Fibroblast of skin of right quadriceps (primary cell): Measurements from ENCODE around the gene IL17RE.
"Not testable (repeated sequence)": the region's sequence is repeated elsewhere in the genome, so short reads cannot be mapped to it uniquely, and the experiment has no call there.

Experiments used
- DNase-seq: peaks from one replicate; pipeline ENCODE4 v3.0.0-alpha.2; 2013

The IL17RE gene

GRCh38 chr3:9937486-9938238, 35.0 kb downstream of the IL17RE start:
- no peak for DNase-seq

- no peak for DNase-seq
Observed at GRCh38 chr3:9938966-9939365, 36.3 kb downstream of the IL17RE start.

- not testable (repeated sequence) for DNase-seq
Observed at GRCh38 chr3:9939906-9940305, 37.3 kb downstream of the IL17RE start.

GRCh38 chr3:9940746-9941145, 38.1 kb downstream of the IL17RE start:
- no peak for DNase-seq

DNA sequence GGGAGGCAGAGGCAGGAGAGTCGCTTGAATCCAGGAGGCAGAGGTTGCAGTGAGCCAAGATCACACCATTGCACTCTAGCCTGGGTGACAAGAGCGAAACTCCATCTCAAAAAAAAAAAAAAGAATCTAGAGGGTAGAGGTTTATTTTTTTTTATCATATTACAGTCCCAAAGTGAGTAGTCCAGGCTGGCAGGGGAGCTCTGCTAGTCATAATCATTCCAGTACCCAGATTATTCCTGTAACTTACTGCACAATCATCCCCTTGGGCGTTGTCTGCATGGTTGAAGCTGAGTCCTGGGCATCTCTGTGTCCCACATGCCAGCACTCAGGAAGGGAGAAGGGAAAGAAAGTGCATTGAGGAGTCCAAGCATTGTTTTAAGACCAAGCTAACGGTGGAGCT, 39.5 kb downstream of the IL17RE start:
- DNase-seq = no peak

DNA sequence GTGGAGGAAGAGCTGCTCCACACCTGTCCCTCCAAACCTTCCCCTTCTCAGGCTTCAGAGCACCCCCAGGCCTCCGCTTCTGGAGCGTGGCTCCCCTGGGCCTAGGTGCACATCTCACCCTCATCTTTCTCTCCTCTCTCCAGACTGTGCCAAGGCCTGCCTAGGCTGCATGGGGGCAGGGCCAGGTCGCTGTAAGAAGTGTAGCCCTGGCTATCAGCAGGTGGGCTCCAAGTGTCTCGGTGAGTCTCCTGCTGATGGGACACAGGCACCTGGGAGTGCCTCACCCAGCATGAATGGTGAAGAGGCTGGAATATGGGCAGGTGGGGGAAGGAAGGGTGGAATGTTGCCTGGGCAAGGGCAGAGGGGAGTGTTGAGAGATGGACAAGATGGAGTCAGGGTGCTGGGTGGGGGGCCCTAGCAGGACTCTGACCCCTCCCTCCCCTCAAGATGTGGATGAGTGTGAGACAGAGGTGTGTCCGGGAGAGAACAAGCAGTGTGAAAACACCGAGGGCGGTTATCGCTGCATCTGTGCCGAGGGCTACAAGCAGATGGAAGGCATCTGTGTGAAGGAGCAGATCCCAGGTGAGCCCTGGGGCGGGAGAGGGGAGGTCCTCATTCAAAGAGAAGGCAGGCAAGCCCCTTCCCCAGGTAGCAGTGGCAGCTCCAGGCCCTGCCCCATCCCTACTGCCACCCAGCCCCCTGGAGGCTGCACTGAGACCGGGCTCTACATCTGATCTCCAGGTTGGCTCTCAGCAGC, 40.5 kb downstream of the IL17RE start:
- DNase-seq = no peak

DNA sequence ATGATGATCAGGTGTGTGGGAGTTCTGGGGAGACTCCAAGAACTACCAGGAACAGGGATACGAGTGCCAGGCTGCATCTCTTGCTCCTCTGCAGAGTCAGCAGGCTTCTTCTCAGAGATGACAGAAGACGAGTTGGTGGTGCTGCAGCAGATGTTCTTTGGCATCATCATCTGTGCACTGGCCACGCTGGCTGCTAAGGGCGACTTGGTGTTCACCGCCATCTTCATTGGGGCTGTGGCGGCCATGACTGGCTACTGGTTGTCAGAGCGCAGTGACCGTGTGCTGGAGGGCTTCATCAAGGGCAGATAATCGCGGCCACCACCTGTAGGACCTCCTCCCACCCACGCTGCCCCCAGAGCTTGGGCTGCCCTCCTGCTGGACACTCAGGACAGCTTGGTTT, 41.6 kb downstream of the IL17RE start:
- no peak for DNase-seq

GRCh38 chr3:9945358-9945757, 42.7 kb downstream of the IL17RE start:
- no peak for DNase-seq

GRCh38 chr3:9946112-9947024, 43.7 kb downstream of the IL17RE start:
- DNase-seq = peak; percentile 87

GRCh38 chr3:9947025-9947995, 44.7 kb downstream of the IL17RE start:
- DNase-seq = peak; percentile 61

DNA sequence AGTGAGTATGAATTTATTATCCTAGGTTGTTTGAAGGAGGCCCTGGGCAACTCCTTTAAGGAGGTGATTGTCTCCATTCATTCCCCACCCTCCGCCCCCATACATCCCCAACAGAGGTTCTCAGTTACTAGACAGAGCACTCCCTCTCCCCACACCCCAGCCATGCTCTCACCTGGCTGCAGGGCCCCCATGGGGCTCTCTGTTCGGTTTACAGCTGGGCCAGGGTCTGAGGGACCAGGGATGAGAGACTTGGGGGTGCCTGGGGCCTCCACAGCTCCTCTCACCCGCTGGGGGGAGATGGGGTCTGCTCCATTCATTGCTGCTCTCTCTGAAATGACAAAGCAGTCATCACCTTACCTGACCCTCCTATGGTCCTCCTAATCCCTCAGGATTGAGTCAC, 45.9 kb downstream of the IL17RE start:
- DNase-seq = no peak

DNA sequence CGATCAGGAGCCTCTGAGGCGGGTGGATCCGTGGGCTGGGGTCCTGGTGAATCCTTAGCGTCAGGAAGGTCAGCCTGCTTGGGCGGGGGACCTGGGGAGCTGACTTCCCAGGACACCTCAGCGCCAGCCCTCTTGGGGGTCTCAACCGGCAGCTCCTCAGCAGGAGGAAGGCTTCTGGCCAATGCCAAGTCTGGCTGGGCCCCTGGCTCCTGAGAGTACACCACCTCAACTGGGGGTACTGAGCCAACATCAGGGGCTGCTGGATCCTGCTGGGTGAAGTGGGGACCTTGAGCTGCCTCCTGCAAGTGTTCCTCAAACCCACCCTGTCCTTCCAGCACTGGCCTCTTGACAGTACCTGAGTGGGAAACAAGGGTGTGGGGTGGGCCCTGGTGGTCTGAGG, 46.5 kb downstream of the IL17RE start:
- no peak for DNase-seq

GRCh38 chr3:9949626-9950025, 47.0 kb downstream of the IL17RE start:
- no peak for DNase-seq

DNA sequence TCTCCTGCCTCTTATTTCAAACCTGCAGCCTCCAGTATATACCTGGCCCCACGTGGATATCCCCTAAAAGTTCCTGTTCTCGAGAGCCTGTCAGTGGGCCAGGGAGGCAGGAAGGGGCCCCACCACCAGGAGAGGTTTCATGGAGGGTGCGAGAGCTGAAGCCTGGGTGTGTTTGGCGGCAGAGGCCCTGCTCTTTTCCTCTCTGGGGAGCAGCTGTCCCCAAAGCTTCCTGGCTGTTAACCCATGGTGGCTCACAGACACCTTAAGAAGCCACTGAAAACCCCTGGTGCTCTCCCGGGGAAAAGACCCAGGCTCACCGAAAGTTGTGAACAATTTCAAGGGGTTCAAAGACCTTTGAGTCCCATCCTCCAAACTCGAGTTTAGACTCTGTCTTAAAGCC, 48.5 kb downstream of the IL17RE start:
- DNase-seq = no peak

GRCh38 chr3:9951598-9951961, 48.9 kb downstream of the IL17RE start:
- DNase-seq = no peak

DNA sequence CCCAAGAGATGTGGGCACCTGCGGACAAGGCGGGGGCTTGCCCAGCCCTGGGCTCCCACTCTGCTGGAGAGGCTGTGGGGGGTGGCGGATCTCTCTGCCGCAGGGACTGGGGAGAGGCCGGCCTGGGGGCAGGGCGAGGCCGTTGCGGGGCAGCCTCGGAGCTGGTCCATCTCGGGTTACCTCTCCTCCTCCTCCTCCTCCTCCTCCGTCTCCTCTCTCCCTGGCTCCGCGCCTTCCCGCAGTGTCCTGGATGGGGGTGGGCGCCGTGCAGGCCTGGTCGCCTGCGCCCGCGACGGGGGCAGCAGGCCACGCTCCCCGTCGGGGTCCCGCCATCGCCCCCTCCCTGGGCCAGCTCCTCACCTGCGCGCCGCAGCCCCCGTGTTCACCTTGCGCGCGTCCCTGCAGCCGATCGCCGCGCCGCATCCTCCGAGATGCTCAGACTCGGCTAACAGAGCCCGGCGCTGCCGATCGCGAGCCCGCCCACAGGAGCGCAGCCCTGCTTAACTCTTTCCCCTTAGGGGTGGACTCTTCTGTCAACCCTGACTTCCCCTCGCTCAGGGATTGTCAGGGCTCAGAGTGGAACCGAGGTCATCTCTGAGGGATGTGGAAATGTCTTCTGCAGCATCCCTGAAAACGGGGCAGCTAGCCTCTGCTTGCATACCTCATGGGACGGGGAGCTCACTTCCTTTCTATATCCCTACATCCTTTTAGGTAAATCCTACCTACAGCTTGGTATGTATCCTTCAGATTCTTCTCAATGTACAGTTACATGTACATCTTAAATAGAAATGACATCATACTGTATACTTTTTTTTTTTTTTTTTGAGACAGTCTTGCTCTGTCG, 49.5 kb downstream of the IL17RE start, which contains the start of gene PRRT3:
PRRT3 (minus strand) TSS at position 447 of the 844 bp plus-strand sequence. CDS start 2,293 bp downstream, outside the sequence.
- peak; percentile 21 for DNase-seq

- DNase-seq = peak; percentile 50
Observed at GRCh38 chr3:9955067-9955502, 52.4 kb downstream of the IL17RE start.

- DNase-seq = no peak
Observed at GRCh38 chr3:9955611-9956352, 53.1 kb downstream of the IL17RE start.

DNA sequence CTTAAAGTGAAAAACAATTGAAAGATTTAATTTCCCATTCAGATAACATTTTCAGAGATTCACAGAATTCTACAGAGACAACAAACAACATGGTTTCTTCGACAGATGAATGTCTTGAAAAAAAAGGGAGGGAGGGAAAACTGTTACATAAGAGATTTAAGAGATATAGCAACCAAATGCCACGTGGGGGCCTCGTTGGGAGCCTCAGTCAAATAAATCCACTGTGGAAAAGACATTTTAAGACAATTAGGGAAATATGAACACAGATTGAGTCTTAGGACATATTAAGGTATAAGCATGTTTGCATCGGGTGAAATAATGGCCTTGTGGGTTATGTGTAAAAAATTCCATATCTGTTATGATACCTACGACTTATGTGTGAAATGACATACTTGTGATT, 54.6 kb downstream of the IL17RE start:
- no peak for DNase-seq

DNA sequence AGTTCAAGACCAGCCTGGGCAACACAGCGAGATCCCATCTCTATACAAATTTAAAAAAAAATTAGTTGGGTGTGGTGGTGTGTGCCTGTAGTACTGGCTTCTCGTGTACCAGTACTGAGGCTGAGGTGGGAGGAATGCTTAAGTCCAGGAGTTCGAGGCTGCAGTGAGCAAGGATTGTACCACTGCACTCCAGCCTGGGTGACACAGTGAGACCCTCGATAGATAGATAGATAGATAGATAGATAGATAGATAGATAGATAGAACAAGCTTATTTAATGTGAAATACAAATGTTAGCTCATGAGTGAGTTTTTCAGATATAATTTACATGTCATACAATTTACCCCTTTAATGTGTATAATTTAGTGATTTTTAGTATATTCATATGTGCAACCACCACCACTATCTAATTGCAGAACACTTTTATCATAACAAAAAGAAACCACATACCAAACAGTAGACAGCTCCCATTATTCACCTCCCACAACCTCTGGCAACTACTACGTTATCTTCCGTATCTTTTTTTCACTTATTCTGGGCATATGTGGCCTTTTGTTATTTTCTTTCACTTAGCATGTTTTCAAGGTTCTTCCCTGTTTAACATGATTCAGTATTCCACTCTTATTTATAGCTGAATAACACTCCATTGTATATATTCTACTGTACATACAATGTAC, 62.7 kb downstream of the IL17RE start:
- no peak for DNase-seq
